VCaP (cell line): ENCODE data around the gene NMNAT2.

ENCODE experiments used
- H3K27ac ChIP-seq: fragments of 450-650 bp; 2 replicates; pipeline ENCODE4 v1.5.1; 2017
- CTCF ChIP-seq: fragments of 450-650 bp; conservative IDR thresholded peaks from 2 replicates; pipeline ENCODE4 v1.5.1; 2017; ENCODE audit warnings: mild to moderate bottlenecking, moderate library complexity

The NMNAT2 gene

GRCh38 chr1:183215936-183216335 lies 202.2 kb downstream of the NMNAT2 start:
- TF ChIP-seq CTCF = no peak
- H3K27ac ChIP-seq = no peak overlapping the region

GRCh38 chr1:183215076-183215720 lies 203.0 kb downstream of the NMNAT2 start:
- no peak overlapping the region for H3K27ac ChIP-seq
- TF ChIP-seq CTCF = no peak

DNA sequence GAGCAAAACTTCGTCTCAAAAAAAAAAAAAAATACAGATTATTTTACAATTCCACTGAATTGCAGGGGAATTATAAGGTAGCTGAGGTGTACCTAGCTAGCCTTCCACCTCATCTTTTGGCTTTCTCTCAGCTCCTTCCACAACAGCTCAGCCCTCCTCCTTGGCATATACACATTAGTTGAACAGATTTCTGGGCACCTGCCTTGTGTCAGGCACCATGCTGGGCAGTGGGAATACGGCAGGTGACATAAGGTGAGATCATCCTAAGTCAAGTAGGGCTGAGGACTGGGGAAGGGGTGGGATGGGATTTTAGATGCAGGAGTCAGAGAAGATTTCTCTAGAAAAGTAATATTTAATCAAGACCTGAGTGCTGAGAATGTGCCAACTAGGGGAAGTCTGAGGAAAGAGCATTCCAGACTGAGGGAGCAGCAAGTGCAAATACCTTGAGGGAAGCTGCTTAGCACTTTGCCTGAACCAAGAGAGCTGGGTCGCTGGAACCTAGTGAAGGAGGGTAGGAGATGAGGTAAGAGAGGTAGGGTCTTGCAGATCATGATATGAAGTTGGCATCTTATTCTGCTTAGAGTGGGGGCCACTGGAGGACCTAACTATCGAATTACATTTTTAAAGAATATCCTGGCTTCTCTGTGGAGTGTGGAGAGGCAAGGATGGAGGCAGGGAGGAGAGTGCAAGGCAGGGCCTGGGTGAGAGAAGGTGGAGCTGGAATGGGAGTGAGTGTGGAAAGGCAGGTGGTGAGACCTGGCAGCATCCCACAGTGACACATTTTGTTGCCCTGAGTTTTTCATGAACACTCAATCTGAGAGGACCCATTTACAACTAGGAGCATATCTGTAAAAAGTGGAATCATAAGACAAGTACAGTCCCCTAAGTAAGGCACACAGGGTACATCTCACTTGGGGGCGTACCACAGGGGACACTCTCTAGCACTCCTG lies 203.9 kb downstream of the NMNAT2 start:
- H3K27ac ChIP-seq = no peak overlapping the region
- no peak for TF ChIP-seq CTCF

DNA sequence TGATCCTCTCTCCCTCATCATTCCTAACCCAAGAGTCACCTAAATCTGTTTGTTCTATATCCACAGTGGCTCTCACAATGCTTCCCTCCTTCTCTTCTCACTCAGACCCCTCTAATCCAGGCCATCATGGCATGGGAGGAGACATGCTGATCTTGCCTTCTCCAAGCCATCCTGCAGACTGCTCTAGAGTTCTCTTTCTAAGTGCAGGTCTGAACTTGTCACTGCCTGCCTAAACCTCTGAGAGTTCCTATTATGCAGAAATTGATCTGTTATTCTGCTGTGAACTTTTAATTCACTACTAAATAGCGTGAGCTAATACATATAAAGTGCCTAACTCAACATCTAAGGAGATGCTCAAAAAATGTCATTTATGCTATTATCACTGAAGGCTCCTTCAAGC lies 205.3 kb downstream of the NMNAT2 start:
- no peak for TF ChIP-seq CTCF
- no peak overlapping the region for H3K27ac ChIP-seq

GRCh38 chr1:183210681-183211080 lies 207.5 kb downstream of the NMNAT2 start:
- no peak overlapping the region for H3K27ac ChIP-seq
- no peak for TF ChIP-seq CTCF

DNA sequence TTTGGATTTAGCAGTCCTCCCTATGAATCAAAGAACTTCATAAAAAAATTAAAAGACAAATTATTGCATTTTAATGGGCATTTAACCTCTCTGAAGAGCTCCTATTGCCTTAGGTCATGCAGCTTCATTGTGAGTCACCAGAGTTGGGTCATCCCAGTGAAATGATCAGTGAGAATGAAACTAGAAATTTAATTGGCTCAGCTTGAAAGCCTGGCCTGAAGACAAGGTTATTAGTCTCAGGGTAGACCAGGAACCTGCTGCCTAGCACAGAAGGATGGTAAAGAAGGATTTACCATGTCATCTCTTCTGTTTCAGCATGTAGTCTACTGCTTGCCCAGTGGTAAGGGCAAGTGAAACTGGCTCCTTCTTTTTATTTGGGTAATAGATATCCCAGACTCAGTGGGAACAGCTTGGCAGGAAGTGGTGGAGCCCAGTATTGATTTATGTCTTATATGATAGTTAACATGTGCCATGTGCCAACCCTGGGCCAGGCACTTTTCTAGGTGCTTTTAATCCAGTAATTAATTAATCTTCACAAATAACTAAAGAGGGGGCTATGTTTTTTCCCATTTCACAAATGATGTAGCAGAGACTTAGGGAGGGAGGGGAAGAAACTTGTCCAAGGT lies 208.5 kb downstream of the NMNAT2 start:
- H3K27ac ChIP-seq = no peak overlapping the region
- no peak for TF ChIP-seq CTCF

GRCh38 chr1:183206538-183207122 lies 211.6 kb downstream of the NMNAT2 start:
- no peak for TF ChIP-seq CTCF
- no peak overlapping the region for H3K27ac ChIP-seq
